ENCODE data around the gene LTBR. TPM values are rescaled to one million over a fixed set of nuclear protein-coding genes. Genes with fewer than 3 reads are reported as not detected.

Gene LTBR
- total RNA-seq, 1 experiment from 2014 or later, result 3.1 TPM

DNA sequence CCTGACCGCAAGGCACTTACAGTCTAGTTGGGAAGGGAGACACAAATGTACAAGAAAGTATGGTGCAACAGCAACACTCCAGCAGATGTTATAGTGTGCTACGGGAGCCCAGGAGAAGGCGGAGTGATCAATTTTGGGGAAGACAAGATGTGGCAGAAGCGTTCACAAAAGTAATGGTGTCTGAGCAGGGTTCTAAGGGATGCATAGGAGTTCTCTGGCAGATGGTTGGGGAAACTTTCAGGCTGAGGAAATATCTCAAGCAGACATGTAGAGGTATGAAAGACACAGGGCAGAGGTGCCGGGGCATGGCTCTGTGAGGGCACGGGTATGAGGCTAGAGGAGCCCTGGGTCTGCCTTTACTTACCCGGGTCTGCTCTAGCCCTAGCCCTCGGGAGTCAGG lies 37.0 kb upstream of the LTBR start:
- TF ChIP-seq, protein P1, sequence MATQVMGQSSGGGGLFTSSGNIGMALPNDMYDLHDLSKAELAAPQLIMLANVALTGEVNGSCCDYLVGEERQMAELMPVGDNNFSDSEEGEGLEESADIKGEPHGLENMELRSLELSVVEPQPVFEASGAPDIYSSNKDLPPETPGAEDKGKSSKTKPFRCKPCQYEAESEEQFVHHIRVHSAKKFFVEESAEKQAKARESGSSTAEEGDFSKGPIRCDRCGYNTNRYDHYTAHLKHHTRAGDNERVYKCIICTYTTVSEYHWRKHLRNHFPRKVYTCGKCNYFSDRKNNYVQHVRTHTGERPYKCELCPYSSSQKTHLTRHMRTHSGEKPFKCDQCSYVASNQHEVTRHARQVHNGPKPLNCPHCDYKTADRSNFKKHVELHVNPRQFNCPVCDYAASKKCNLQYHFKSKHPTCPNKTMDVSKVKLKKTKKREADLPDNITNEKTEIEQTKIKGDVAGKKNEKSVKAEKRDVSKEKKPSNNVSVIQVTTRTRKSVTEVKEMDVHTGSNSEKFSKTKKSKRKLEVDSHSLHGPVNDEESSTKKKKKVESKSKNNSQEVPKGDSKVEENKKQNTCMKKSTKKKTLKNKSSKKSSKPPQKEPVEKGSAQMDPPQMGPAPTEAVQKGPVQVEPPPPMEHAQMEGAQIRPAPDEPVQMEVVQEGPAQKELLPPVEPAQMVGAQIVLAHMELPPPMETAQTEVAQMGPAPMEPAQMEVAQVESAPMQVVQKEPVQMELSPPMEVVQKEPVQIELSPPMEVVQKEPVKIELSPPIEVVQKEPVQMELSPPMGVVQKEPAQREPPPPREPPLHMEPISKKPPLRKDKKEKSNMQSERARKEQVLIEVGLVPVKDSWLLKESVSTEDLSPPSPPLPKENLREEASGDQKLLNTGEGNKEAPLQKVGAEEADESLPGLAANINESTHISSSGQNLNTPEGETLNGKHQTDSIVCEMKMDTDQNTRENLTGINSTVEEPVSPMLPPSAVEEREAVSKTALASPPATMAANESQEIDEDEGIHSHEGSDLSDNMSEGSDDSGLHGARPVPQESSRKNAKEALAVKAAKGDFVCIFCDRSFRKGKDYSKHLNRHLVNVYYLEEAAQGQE (IDR thresholded peaks at IDR 0.05; ENCODE audit: insufficient read depth in 1 of 2, low read depth in 2 of 2, low read length in 1 of 2), result no peak
- ATAC-seq (no peak), DNase-seq (ENCODE audit: low read depth, low spot score) (no peak)
- peaks cover 17% of the 10 kb centered on the region for H3K4me1 ChIP-seq (ENCODE audit: control insufficient read depth, insufficient read depth, low read length)
- POLR2A ChIA-PET, result no interaction called here
- in situ Hi-C loops (cut with HindIII; ENCODE audit: low pct_unique_long_range_greater_than_20kb, low sequenced_read_pairs) (no loop called here), intact Hi-C loops (cut with micrococcal nuclease; ENCODE audit: unreplicated experiment) (no loop called here)
- H3K27me3 ChIP-seq (ENCODE audit: control insufficient read depth, insufficient read depth, low read length), result no peaks in the 10 kb centered on the region
- CTCF ChIA-PET, result no interaction called here
- no peaks in the 10 kb centered on the region for H3K9me3 ChIP-seq (ENCODE audit: control insufficient read depth, insufficient read depth, low read depth, low read length)
- H3K4me3 ChIP-seq (ENCODE audit: low read depth in 2 of 2, low read length in 2 of 2), result no peak overlapping the region
- no peak overlapping the region for H3K27ac ChIP-seq (ENCODE audit: low read length)
- H3K36me3 ChIP-seq (ENCODE audit: control insufficient read depth, insufficient read depth, low read length), result no peaks in the 10 kb centered on the region
- BruUV-seq (replicated peaks), result no TSS peak

DNA sequence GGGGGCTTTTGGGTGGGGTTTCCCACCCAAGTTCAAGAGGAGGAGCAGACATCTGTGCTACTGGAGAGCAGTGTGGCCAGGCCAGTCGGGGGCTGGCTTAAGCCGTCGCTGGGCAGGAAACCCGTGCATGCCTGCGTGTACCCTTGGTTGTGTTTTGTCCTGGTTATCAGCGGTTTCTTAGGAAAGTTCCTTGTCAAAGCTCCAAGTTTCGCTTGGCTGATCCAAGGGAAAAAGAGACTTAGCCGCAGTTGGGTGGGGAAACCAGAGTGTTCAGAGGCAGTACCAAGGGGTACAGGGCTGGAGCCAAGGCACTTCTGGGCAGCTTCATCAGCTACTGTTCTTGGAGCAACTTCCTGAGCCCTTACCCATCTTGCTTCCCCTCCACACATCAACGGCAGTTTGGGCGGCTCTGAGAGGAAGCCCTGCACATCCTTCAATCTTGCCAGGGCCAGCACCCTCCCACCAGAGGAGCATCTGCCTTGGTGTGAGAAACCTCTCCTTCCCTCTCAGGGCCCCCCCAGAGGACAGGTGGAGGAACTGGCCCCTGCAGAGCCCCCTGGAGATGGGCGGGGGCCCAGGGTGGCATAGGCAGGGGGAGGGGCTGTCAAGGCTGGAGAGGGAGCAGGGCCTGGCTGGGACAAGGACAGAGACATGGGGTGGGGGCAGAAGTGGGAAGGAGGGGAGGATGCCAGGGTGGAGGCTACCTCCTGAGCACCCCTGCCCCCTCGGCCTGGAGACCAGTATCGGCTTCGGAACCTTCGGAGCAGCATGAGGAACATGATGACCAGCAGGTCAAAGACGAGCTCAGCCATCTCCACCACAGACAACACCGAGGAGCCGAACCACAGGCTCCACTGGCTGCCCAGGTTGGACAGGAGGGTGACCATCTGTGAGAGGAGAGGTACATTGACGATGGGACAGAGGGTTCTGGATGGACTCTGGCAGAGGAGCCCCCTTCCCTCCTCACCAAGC lies 36.3 kb upstream of the LTBR start:
- intact Hi-C loops (cut with micrococcal nuclease; ENCODE audit: unreplicated experiment) (no loop called here), in situ Hi-C loops (cut with HindIII; ENCODE audit: low pct_unique_long_range_greater_than_20kb, low sequenced_read_pairs) (no loop called here)
- H3K4me3 ChIP-seq (ENCODE audit: low read depth in 2 of 2, low read length in 2 of 2), result no peak overlapping the region
- no TSS peak for BruUV-seq (replicated peaks)
- TF ChIP-seq CTCF (IDR thresholded peaks at IDR 0.05) (no peak), TCF7L2 (IDR thresholded peaks at IDR 0.05; ENCODE audit: low read depth, low read length) (no peak), POLR2AphosphoS5 (IDR thresholded peaks at IDR 0.05; ENCODE audit: low read depth, low read length) (no peak), SIN3A (IDR thresholded peaks at IDR 0.05; ENCODE audit: borderline replicate concordance, insufficient read depth, low read depth, low read length) (no peak)
- TF ChIP-seq, protein P1 (IDR thresholded peaks at IDR 0.05; ENCODE audit: insufficient read depth in 1 of 2, low read depth in 2 of 2, low read length in 1 of 2), result no peak
- H3K9me3 ChIP-seq (ENCODE audit: control insufficient read depth, insufficient read depth, low read depth, low read length), result no peaks in the 10 kb centered on the region
- CTCF ChIA-PET, result no interaction called here
- no peaks in the 10 kb centered on the region for H3K36me3 ChIP-seq (ENCODE audit: control insufficient read depth, insufficient read depth, low read length)
- peaks cover 11% of the 10 kb centered on the region for H3K4me1 ChIP-seq (ENCODE audit: control insufficient read depth, insufficient read depth, low read length)
- no peaks in the 10 kb centered on the region for H3K27me3 ChIP-seq (ENCODE audit: control insufficient read depth, insufficient read depth, low read length)
- no peak for ATAC-seq
- POLR2A ChIA-PET, result no interaction called here
- H3K27ac ChIP-seq (ENCODE audit: low read length), result no peak overlapping the region
- DNase-seq (ENCODE audit: low read depth, low spot score), result no peak
